H1 (cell line): ENCODE results near the gene TOR1AIP1. TPM values are rescaled to one million over a fixed set of nuclear protein-coding genes. Genes with fewer than 3 reads are reported as not detected.

Source experiments
- CTCF ChIA-PET: fragments of 300-600 bp; sonication (Branson Sonifier 250); formaldehyde crosslinking; loops from one replicate; lab custom pipeline; 2021; ENCODE audit not compliant: partially characterized antibody; lab: Charles Lee
- POLR2A ChIA-PET: fragments of 300-600 bp; sonication (Branson Sonifier 250); formaldehyde crosslinking; loops from one replicate; lab custom pipeline; 2021; ENCODE audit warnings: inconsistent platforms; ENCODE audit not compliant: partially characterized antibody; lab: Charles Lee
- DNase-seq, 2 experiments: peaks; one replicate each; pipeline versions ENCODE4 v3.0.0 to v3.0.0-alpha.2; 2010 to 2022; ENCODE audit warnings: low spot score in 2 of 2, low read depth in 1 of 2, mixed read lengths in 1 of 2
- FAIRE-seq: peaks from 2 replicates; lab custom pipeline; 2011; peaks lifted over from hg19 to GRCh38; lab: Jason Lieb, UNC
- H2AFZ ChIP-seq: 2 replicates; pipeline ENCODE4 v1.8.1; 2012; ENCODE audit warnings: low read length, inconsistent platforms
- H2AK5ac ChIP-seq: 2 replicates; pipeline ENCODE4 v1.6.1; 2013; ENCODE audit warnings: low read depth, low read length
- H2BK120ac ChIP-seq: replicated peaks from 2 replicates; pipeline ENCODE3; 2013; ENCODE audit warnings: low read depth, low read length, inconsistent platforms
- H2BK12ac ChIP-seq: 2 replicates; pipeline ENCODE4 v1.6.1; 2013; ENCODE audit warnings: low read depth, low read length
- H2BK15ac ChIP-seq: 2 replicates; pipeline ENCODE4 v1.6.1; 2013; ENCODE audit warnings: low read length
- H2BK20ac ChIP-seq: 2 replicates; pipeline ENCODE4 v1.6.1; 2013; ENCODE audit warnings: low read length
- H2BK5ac ChIP-seq: 2 replicates; pipeline ENCODE4 v1.6.1; 2013; ENCODE audit warnings: low read depth, low read length
- H3K14ac ChIP-seq: 2 replicates; pipeline ENCODE4 v1.6.1; 2013; ENCODE audit warnings: inconsistent platforms; ENCODE audit not compliant: insufficient read length
- H3K18ac ChIP-seq: 2 replicates; pipeline ENCODE4 v1.6.1; 2013; ENCODE audit warnings: low read length; ENCODE audit errors: extremely low read depth
- H3K23ac ChIP-seq: 2 replicates; pipeline ENCODE4 v1.6.1; 2013; ENCODE audit warnings: inconsistent platforms; ENCODE audit not compliant: insufficient read length
- H3K23me2 ChIP-seq: 2 replicates; pipeline ENCODE4 v1.6.1; 2013; ENCODE audit warnings: low read depth, low read length
- H3K27ac ChIP-seq: 2 replicates; pipeline ENCODE4 v1.6.1; 2011; ENCODE audit warnings: low read depth, low read length, inconsistent platforms
- H3K27me3 ChIP-seq, 4 experiments: replicated peaks in 1 of 4; 1 replicate in 1 of 4; 2 replicates in 3 of 4; pipeline versions ENCODE4 v1.6.1 to v1.8.1; 2011 to 2013; ENCODE audit warnings: low read length in 3 of 4, mild to moderate bottlenecking in 3 of 4, inconsistent platforms in 2 of 4, mixed read lengths in 2 of 4, moderate library complexity in 1 of 4; ENCODE audit not compliant: control insufficient read depth in 3 of 4, insufficient read depth in 3 of 4; ENCODE audit errors: extremely low read depth in 1 of 4
- H3K36me3 ChIP-seq, 4 experiments: 2 replicates each; pipeline versions ENCODE4 v1.6.1 to v1.8.1; 2011 to 2013; ENCODE audit warnings: mild to moderate bottlenecking in 4 of 4, low read length in 3 of 4, moderate library complexity in 2 of 4, control low read depth in 1 of 4, inconsistent platforms in 1 of 4; ENCODE audit not compliant: insufficient read depth in 4 of 4, control insufficient read depth in 2 of 4
- H3K4ac ChIP-seq: replicated peaks from 2 replicates; pipeline ENCODE3; 2013; ENCODE audit warnings: low read length, low read depth, mixed read lengths, inconsistent platforms; ENCODE audit not compliant: insufficient read length
- H3K4me1 ChIP-seq, 4 experiments: replicated peaks in 1 of 4; 1 replicate in 1 of 4; 2 replicates in 3 of 4; pipeline versions ENCODE4 v1.6.1 to v1.8.1; 2011 to 2013; ENCODE audit warnings: low read length in 3 of 4, inconsistent platforms in 2 of 4, mixed read lengths in 1 of 4; ENCODE audit not compliant: insufficient read depth in 4 of 4, control insufficient read depth in 3 of 4
- H3K4me2 ChIP-seq, 2 experiments: 2 replicates each; pipeline versions ENCODE4 v1.6.1 to v1.8.1; 2011 to 2013; ENCODE audit warnings: low read depth in 2 of 2, low read length in 2 of 2, control low read depth in 1 of 2, inconsistent platforms in 1 of 2, mild to moderate bottlenecking in 1 of 2; ENCODE audit not compliant: insufficient read depth in 1 of 2
- H3K4me3 ChIP-seq, 4 experiments: fragments of 200-600, 300-600 bp in 1 of 4; sonication (generic), shearing (Covaris generic), sonication (Bioruptor Twin) in 1 of 4; 2 replicates each; pipeline versions ENCODE4 v1.5.1 to v1.8.1; 2011 to 2016; ENCODE audit warnings: low read length in 4 of 4, low read depth in 3 of 4, control low read depth in 2 of 4, inconsistent platforms in 2 of 4, mild to moderate bottlenecking in 2 of 4, mixed read lengths in 1 of 4, moderate library complexity in 1 of 4; ENCODE audit not compliant: insufficient read depth in 2 of 4; ENCODE audit errors: extremely low read depth in 1 of 4
- H3K56ac ChIP-seq: replicated peaks from 2 replicates; pipeline ENCODE3; 2013; ENCODE audit warnings: low read depth, mild to moderate bottlenecking, mixed read lengths, low read length, inconsistent platforms; ENCODE audit not compliant: insufficient read length
- H3K79me1 ChIP-seq: 2 replicates; pipeline ENCODE4 v1.6.1; 2013; ENCODE audit warnings: low read depth, low read length, control low read depth
- H3K79me2 ChIP-seq, 2 experiments: 2 replicates each; pipeline versions ENCODE4 v1.6.1 to v1.8.1; 2012 to 2013; ENCODE audit warnings: low read length in 2 of 2, mild to moderate bottlenecking in 2 of 2, inconsistent platforms in 1 of 2; ENCODE audit not compliant: insufficient read depth in 2 of 2, control insufficient read depth in 1 of 2
- H3K9ac ChIP-seq, 4 experiments: replicated peaks in 1 of 4; 1 replicate in 1 of 4; 2 replicates in 3 of 4; pipeline versions ENCODE4 v1.6.1 to v1.8.1; 2011 to 2013; ENCODE audit warnings: low read depth in 3 of 4, low read length in 3 of 4, control low read depth in 2 of 4, mild to moderate bottlenecking in 2 of 4, moderate library complexity in 2 of 4, inconsistent platforms in 1 of 4; ENCODE audit errors: extremely low read depth in 1 of 4
- H3K9me3 ChIP-seq, 2 experiments: 2 replicates each; pipeline versions ENCODE4 v1.6.1 to v1.8.1; 2012 to 2013; ENCODE audit warnings: mild to moderate bottlenecking in 2 of 2, moderate library complexity in 2 of 2, control low read depth in 1 of 2, inconsistent platforms in 1 of 2, low read depth in 1 of 2, low read length in 1 of 2, mixed read lengths in 1 of 2; ENCODE audit not compliant: insufficient read depth in 2 of 2
- H4K20me1 ChIP-seq, 2 experiments: replicated peaks in 1 of 2; 2 replicates each; pipeline versions ENCODE3 to v1.8.1; 2011 to 2013; ENCODE audit warnings: inconsistent platforms in 2 of 2, low read length in 2 of 2, mild to moderate bottlenecking in 1 of 2; ENCODE audit not compliant: insufficient read depth in 2 of 2, control insufficient read depth in 1 of 2
- H4K5ac ChIP-seq: 2 replicates; pipeline ENCODE4 v1.6.1; 2013; ENCODE audit warnings: low read length, low read depth, mixed read lengths, inconsistent platforms; ENCODE audit not compliant: insufficient read length
- H4K8ac ChIP-seq: 2 replicates; pipeline ENCODE4 v1.8.0; 2013; ENCODE audit warnings: mild to moderate bottlenecking, moderate library complexity, low read length, inconsistent platforms; ENCODE audit not compliant: insufficient read depth; ENCODE audit errors: extremely low read depth
- H4K91ac ChIP-seq: replicated peaks from 2 replicates; pipeline ENCODE3; 2013; ENCODE audit warnings: low read length, mixed read lengths, inconsistent platforms; ENCODE audit not compliant: insufficient read length
- WGBS, 2 experiments: shearing (Covaris generic) in 1 of 2; methylation state at CpG; one replicate each; pipeline versions ENCODE4 v1.1.6 to v1.1.7; 2013 to 2015; ENCODE audit warnings: low lambda C conversion rate in 2 of 2, mixed read lengths in 2 of 2, inconsistent platforms in 1 of 2, low coverage in 1 of 2, missing lambda C conversion rate in 1 of 2; ENCODE audit not compliant: insufficient replicate concordance in 2 of 2, insufficient coverage in 1 of 2, insufficient read length in 1 of 2; ENCODE audit errors: extremely low coverage in 1 of 2, missing lambda C conversion rate in 1 of 2; 5-methylcytosine and 5-hydroxymethylcytosine counted together
- polyA plus RNA-seq, 7 experiments: library from polyadenylated mRNA; depleted of rRNA in 3 of 7; stranded (reverse) in 5 of 7; unstranded in 2 of 7; fragments of >200 nt in 5 of 7; fragments of 200-250 nt in 2 of 7; gene quantifications; 1 replicate in 5 of 7; 2 replicates in 1 of 7; 4 replicates in 1 of 7; pipeline versions ENCODE4 v1.2.1 to v1.2.3, GENCODE V29; 2011 to 2013; ENCODE audit warnings: missing spikeins in 2 of 7, mixed read lengths in 2 of 7
- total RNA-seq: library from RNA; stranded (reverse); fragmentation: NEBNext Ultra II Directional; extraction: Animal tissue kit (Norgen Biotek cat#: 25700); gene quantifications from 2 replicates; pipeline ENCODE4 v1.2.1, GENCODE V29; 2021

The TOR1AIP1 gene
- total and polyA plus RNA-seq, 2 of the 8 experiments (the other 6 are each of a cell fraction or from before 2014, with no cell fraction given) = 5.7 to 22.8 TPM

DNA sequence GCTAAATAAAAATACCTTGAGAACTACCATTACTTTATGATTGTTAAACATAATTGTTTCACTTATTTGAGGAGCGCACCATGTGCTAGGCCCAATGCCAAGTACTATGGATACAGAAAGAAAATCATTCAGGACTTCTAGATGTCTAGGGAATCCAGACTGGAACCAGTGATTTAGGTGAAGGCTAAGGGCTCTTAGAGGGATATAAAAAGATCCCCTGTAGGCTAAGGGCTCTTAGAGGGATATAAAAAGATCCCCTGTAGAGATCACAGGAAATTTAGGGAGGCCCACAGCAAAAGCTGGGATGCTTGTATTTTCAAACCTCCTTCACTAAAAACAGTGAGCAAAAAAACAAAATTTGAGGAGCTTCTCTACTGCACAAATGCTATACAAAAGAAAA, 11.2 kb upstream of the TOR1AIP1 start:
- Histone ChIP-seq H2BK12ac (no peak overlapping the region), H3K79me1 (peaks cover 5% of the 10 kb centered on the region; the same call in 1 of the 2 replicates), H3K23ac (no peak overlapping the region), H4K20me1 (peaks cover 3 to 7% of the 10 kb centered on the region in 2 experiments), H2BK120ac (no peak overlapping the region), H3K27me3 (no peaks in the 10 kb centered on the region), H4K91ac (no peak overlapping the region), H3K4me3 (no peak overlapping the region), H3K79me2 (peaks cover 0 to 63% of the 10 kb centered on the region in 2 experiments; a peak in 2 of 4 replicates), H2BK15ac (no peak overlapping the region), H3K23me2 (no peaks in the 10 kb centered on the region), H3K4me1 (no peaks in the 10 kb centered on the region), H4K5ac (no peak overlapping the region), H2AFZ (no peak overlapping the region), H3K18ac (no peak overlapping the region), H3K14ac (no peak overlapping the region), H3K9ac (no peak overlapping the region), H3K36me3 (peaks cover 2 to 25% (median 7%) of the 10 kb centered on the region in 4 experiments; a peak in 7 of 8 replicates), H4K8ac (no peak overlapping the region), H2BK20ac (no peak overlapping the region), H3K9me3 (no peaks in the 10 kb centered on the region), H2BK5ac (no peak overlapping the region), H3K56ac (no peak overlapping the region), H2AK5ac (no peak overlapping the region), H3K27ac (no peak overlapping the region), H3K4me2 (no peak overlapping the region), H3K4ac (no peak overlapping the region)
- WGBS, 2 experiments = 90% methylated on average over 1 of the region's 1 CpG; no CpG with 5 or more reads in 1 of the 2 experiments
- no peak for FAIRE-seq
- POLR2A ChIA-PET = interaction anchor here (2.5 kb wide), 1 partner anchor 12 kb away, joined by 12 read pairs; the partner anchor contains the start of gene TOR1AIP1
- CTCF ChIA-PET = no interaction called here
- DNase-seq = no peak
